Neural crest cell (in vitro differentiated cells): ENCODE measurements around the gene WDR1. TPM values are rescaled to one million over a fixed set of nuclear protein-coding genes. Genes with fewer than 3 reads are reported as not detected.

ENCODE experiments used
- DNase-seq: peaks from one replicate; pipeline ENCODE4 v3.0.0; 2021; ENCODE audit warnings: low read depth, mixed read lengths, low spot score
- H3K27ac Mint-ChIP-seq: one replicate; pipeline ENCODE4 v1.8.0; 2021; ENCODE audit warnings: mild to moderate bottlenecking, mixed read lengths; ENCODE audit not compliant: unreplicated experiment
- H3K27me3 Mint-ChIP-seq: 2 replicates; pipeline ENCODE4 v1.8.0; 2021; ENCODE audit warnings: low read depth, mild to moderate bottlenecking, mixed read lengths
- H3K36me3 Mint-ChIP-seq: 2 replicates; pipeline ENCODE4 v1.8.0; 2021; ENCODE audit warnings: low read depth, mild to moderate bottlenecking, mixed read lengths
- H3K4me1 Mint-ChIP-seq: 2 replicates; pipeline ENCODE4 v1.8.0; 2021; ENCODE audit warnings: mixed read lengths
- H3K4me3 Mint-ChIP-seq: one replicate; pipeline ENCODE4 v1.8.0; 2021; ENCODE audit warnings: mild to moderate bottlenecking, mixed read lengths
- H3K9me3 Mint-ChIP-seq: 2 replicates; pipeline ENCODE4 v1.8.0; 2021; ENCODE audit warnings: mixed read lengths
- total RNA-seq: library from RNA; stranded (reverse); gene quantifications from 2 replicates; pipeline ENCODE4 v1.2.1, GENCODE V29; 2021
- TF ChIP-seq, protein P1 (sequence below): fragments of 200-600 bp; sonication (generic); conservative IDR thresholded peaks from 2 replicates; pipeline ENCODE4 v1.5.0; 2021; ENCODE audit warnings: antibody characterized with exemption, mild to moderate bottlenecking

WDR1 gene
- total RNA-seq, 1 donor from 2014 or later: 154 TPM

DNA sequence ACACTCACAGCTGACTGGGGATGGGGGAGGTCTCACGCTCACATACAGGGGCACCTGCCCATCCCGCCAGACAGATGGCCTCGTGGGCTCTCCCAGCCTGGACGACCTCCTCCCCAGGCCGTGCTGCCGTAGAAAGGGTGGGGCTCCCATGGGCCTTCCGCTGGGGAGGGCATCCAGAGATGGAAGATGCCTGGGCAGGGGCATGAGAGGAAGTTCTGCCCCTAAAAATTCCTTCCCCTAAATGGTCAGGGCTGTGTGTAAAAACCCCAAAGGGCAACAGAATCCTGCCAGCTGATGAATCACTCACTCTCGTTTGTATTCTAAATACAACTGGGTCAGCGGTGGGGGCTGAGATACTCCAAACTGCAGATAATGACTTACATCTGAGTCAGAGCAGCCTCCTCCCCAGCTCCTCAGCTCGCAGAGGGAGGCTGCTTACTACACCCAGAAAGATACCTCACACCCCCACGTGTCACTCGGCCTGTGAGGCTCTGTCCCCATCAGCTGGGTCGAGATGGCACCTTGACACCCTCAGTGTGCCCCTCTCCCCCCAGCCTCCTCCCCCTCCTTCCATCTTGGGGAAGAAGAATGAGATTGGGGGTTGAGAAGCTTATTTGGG is 10.1 kb downstream of the WDR1 start:
- no peaks in the 10 kb centered on the region for H3K9me3 Mint-ChIP-seq
- peaks cover 60% of the 10 kb centered on the region for H3K4me1 Mint-ChIP-seq
- H3K4me3 Mint-ChIP-seq: no peak overlapping the region
- H3K36me3 Mint-ChIP-seq: peaks cover 8% of the 10 kb centered on the region
- DNase-seq: no peak
- no peaks in the 10 kb centered on the region for H3K27me3 Mint-ChIP-seq
- peak overlapping the region; percentile 71 for H3K27ac Mint-ChIP-seq
- TF ChIP-seq, protein P1, sequence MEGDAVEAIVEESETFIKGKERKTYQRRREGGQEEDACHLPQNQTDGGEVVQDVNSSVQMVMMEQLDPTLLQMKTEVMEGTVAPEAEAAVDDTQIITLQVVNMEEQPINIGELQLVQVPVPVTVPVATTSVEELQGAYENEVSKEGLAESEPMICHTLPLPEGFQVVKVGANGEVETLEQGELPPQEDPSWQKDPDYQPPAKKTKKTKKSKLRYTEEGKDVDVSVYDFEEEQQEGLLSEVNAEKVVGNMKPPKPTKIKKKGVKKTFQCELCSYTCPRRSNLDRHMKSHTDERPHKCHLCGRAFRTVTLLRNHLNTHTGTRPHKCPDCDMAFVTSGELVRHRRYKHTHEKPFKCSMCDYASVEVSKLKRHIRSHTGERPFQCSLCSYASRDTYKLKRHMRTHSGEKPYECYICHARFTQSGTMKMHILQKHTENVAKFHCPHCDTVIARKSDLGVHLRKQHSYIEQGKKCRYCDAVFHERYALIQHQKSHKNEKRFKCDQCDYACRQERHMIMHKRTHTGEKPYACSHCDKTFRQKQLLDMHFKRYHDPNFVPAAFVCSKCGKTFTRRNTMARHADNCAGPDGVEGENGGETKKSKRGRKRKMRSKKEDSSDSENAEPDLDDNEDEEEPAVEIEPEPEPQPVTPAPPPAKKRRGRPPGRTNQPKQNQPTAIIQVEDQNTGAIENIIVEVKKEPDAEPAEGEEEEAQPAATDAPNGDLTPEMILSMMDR: no peak

DNA sequence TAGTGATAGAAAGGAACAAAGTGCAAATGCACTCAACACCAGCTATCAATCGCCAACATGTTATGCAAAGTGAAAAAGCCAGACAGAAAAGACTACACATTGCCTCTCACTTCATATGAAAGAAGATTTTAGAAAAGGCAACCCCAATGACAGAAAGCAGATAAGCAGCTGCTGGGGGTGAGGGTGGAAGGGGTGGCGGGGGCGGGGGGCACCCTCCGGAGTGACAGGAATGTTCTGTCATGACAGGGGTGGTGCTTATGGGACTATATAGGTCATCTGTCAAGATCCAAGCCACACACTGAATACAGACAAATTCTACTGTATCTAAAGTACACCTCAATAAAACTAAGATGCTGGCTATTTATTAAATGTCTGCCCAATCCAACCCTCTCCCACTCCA is 10.7 kb downstream of the WDR1 start:
- H3K36me3 Mint-ChIP-seq: peaks cover 8% of the 10 kb centered on the region
- peaks cover 63% of the 10 kb centered on the region for H3K4me1 Mint-ChIP-seq
- no peak for DNase-seq
- H3K27ac Mint-ChIP-seq: no peak overlapping the region
- TF ChIP-seq, protein P1: no peak
- no peak overlapping the region for H3K4me3 Mint-ChIP-seq
- no peaks in the 10 kb centered on the region for H3K27me3 Mint-ChIP-seq
- no peaks in the 10 kb centered on the region for H3K9me3 Mint-ChIP-seq

DNA sequence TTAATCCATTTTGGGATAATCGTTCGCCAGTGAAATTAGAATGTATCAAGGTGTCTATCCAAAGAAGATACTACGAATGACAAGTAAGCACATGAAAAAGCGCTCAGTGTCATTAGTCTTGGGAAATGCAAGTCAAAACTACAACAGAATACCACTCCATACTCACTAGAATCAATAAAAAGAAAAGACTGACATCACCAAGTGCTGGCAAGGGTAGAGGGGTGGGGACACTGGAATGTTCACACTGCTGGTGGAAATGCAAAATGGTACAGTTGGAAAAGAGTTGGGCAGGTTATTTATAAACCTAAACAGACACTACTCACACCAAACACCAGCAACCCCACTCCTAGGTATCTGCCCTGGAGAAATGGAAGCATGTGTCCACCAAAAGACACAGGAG is 11.2 kb downstream of the WDR1 start:
- H3K27ac Mint-ChIP-seq: no peak overlapping the region
- peaks cover 8% of the 10 kb centered on the region for H3K36me3 Mint-ChIP-seq
- no peak for DNase-seq
- peaks cover 65% of the 10 kb centered on the region for H3K4me1 Mint-ChIP-seq
- TF ChIP-seq, protein P1: no peak
- H3K4me3 Mint-ChIP-seq: no peak overlapping the region
- no peaks in the 10 kb centered on the region for H3K27me3 Mint-ChIP-seq
- H3K9me3 Mint-ChIP-seq: no peaks in the 10 kb centered on the region

DNA sequence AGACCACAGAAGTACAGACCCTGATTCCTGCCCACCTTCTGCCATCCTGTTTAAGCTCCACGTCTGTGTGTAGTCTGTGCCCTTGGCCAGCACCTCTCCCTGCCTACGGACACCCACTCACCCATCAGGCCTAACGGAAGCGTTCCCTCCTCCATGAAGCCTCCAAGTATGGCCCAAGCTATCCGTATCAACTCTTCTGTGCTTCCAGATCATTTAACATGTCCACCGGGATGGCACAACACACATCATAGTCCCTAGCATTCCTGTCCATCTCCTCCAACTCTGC is 11.7 kb downstream of the WDR1 start:
- no peak for DNase-seq
- TF ChIP-seq, protein P1: no peak
- peaks cover 67% of the 10 kb centered on the region for H3K4me1 Mint-ChIP-seq
- no peaks in the 10 kb centered on the region for H3K27me3 Mint-ChIP-seq
- H3K36me3 Mint-ChIP-seq: peaks cover 8% of the 10 kb centered on the region
- no peak overlapping the region for H3K4me3 Mint-ChIP-seq
- no peaks in the 10 kb centered on the region for H3K9me3 Mint-ChIP-seq
- H3K27ac Mint-ChIP-seq: peak overlapping the region; percentile 65

DNA sequence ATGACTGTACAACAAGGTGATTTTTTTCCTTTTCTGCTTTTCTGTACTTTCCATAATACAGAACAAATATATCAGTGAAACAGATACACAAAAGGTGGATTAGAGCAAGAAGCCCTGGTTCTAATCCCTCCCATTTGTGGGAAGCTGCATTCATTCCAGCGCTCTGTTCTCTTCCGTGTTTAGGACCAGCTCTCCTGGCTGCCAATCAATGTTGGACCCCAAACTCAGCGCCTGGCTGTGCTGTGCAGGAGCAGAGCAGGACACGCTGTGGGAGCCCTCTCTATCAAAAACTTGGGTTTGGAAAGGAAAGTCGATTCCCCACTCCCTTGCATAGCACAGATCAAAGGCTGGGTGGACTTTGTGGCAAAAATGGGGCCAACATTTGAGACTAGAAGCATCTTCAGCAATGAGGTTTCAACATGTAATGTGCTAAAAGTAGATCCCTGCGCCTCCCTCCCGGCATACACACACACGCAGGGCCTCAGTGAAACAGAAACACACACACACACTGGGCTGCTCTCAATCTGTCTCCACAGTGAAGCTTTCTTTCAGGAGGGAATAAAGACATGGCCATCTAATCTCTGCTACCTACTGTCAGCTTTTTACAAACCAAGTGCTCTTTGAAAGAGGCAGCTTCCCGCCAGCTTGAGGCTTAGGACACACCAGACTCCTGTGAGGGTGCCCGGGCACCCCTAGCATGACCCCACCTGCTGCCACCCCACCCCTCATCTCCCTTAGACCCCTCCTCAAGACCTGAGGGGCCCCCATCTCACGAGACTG is 12.2 kb downstream of the WDR1 start:
- Mint-ChIP-seq H3K36me3 (peaks cover 6% of the 10 kb centered on the region), H3K27me3 (no peaks in the 10 kb centered on the region), H3K27ac (peak overlapping the region; percentile 65), H3K9me3 (no peaks in the 10 kb centered on the region), H3K4me3 (peak overlapping the region; percentile 58), H3K4me1 (peaks cover 64% of the 10 kb centered on the region)
- no peak for DNase-seq
- TF ChIP-seq, protein P1: no peak
